GM18508 (cell line): ENCODE measurements around the gene SH3RF1.
"Not testable (repeated sequence)": the region's sequence is repeated elsewhere in the genome, so short reads cannot be mapped to it uniquely, and the experiment has no call there.

Source experiments
- ATAC-seq: cut with Tn5 transposase; IDR thresholded peaks from one replicate; pipeline ENCODE4 v1.9.1; 2021; ENCODE audit warnings: moderate number of reproducible peaks; ENCODE audit not compliant: insufficient read depth, unreplicated experiment

The SH3RF1 gene

DNA sequence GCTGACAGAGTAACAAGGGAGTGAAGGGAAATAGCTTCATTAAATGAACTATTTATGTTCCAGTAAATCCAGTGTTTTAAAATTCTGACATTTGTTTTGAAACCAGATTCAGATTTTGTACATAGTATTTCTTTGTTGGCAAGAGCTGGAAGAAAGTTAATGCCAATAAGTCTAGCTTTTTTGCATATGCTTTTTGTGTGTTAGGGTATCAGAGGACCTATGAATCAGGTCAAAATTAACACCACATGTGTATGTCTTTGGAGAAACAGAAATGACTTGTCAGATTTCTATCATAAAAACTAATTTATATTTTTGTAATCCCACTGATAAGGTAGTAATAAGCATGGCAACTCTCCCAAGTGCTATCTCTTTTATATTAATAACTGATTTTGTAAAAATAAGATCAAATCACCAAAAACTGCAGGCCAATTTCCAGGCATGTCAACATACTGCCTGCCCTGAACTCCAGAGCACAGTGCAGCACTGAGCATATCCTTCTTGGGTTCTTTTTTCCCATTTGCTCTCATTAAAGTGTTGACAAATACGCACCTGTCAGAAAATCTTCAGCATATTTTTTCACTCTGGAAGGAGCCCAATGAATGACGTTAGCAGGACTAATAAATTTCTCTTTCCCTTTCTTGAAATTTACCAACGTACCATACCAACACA, 65.5 kb downstream of the SH3RF1 start:
- no peak for ATAC-seq

DNA sequence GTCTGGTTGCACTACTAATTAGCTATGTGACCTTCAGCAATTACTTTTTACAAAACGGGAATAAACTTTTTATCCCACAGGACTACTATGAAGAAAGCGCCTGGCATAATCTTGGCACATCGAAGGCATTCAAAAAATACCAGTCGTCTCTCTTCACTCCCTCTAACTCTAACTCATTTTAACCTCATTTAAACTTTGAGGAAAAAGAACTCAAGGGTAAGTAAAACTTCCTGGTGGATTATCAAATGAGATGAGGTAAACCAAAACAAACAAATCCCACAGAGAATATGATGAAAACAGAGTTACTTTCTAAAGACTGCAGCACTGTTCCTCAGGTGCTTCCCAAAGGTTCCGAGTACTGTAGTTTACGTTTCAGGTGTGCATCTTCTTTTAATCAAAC, 66.9 kb downstream of the SH3RF1 start:
- no peak for ATAC-seq

GRCh38 chr4:169203278-169203677, 67.5 kb downstream of the SH3RF1 start:
- ATAC-seq = not testable (repeated sequence)

DNA sequence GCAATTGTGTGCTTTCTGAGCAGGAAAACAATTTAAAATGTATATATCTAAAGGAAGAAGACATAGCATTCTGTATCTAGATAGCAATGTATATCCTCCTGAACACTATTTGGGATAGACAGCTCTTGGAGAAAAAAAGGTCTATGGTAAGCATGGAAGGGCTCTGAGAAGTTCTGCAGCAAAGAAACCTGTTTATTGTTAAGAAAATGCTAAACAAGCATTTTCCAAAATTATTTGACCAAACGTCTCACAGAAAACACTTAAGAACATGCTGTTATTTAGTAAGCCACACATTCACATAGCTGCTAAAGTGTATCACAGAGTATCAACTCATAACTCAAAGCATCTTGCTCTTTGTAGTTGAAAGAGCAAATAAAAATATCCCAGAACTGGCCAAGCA, 67.9 kb downstream of the SH3RF1 start:
- no peak for ATAC-seq

DNA sequence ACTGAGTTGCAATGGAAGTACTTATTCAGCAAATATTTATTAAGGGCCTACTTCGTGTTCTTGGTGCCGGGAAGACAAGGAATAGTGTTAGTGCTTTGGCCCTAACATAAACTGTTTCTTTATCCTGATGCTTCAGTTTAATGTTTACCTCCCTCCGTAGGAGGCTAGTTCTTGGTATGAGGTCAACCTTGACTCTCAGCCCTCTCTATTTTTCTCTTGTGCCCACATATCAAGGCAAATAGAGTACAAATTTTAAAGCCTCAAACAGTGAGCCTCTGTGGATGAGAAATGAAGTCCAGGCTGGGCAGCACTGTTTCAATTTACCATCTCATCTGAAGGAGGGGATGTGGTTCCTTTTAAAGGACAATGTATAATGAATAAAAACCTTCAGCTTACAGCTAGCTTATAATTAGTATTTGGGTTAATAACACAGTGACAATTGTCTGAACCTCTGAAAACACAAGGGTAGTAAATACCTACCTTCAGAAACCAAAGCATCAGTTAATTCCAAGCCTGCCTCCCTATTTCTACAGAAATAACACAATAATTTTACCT, 68.5 kb downstream of the SH3RF1 start:
- peak; percentile 40 for ATAC-seq

DNA sequence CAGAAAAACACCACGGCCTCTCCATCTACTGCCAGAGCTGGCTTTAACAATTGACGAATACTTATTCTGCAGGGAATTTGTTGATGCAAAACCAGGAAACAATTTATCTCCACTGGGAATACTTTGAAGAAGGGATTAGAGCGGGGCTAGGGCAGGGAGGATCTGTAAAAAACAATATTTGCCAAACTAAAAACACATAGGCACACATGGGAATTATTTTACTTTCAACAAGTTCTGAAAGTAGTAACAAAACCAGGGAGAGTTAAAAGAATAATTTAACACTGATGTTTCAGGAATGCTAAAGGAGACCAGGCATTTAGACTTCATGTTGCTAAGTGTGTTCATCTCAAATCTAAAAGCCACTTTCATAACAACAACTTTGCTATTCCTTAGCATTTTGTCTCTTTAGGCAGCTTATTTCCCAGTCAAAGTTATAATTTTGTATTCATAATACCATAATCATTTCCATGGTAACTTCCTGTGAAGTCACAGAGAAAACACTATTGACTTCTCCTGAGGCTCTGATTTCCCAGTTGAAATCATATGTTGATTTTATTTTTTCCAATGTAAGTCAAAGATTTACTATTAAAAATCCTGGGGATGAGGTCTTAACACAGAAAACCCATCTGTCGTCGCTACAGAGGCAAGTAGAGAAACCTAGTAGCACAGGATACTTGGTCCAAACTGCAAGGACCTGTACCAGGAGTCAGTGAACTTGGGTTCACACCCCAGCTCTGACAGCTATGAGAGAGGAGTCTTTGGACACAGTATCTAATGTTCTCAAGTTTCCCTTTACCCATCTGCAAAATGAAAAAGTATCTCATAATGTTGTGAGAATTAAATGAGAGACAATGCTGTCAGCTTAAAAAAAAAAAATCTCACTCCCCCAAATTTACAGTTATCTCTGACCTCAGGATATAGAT, 69.3 kb downstream of the SH3RF1 start:
- ATAC-seq = no peak

- no peak for ATAC-seq
Observed at GRCh38 chr4:169200361-169201030, 70.3 kb downstream of the SH3RF1 start.

- ATAC-seq = no peak
Observed at GRCh38 chr4:169199184-169199583, 71.6 kb downstream of the SH3RF1 start.

GRCh38 chr4:169198167-169198566, 72.6 kb downstream of the SH3RF1 start:
- ATAC-seq = no peak

DNA sequence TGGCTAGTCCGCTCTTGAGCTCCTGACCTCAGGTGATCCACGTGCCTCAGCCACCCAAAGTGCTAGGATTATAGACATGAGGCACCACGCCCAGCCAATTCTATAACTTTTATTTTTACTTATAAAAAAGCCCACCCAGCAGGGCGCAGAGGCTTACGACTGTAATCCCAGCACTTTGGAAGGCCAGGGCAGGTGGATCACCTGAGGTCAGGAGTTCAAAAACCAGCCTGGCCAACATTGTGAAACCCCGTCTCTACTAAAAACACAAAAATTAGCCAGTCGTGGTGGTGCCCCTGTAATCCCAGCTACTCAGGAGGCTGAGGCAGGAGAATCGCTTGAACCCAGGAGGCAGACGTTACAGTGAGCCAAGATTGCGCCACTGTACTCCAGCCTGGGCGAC, 73.5 kb downstream of the SH3RF1 start:
- not testable (repeated sequence) for ATAC-seq

DNA sequence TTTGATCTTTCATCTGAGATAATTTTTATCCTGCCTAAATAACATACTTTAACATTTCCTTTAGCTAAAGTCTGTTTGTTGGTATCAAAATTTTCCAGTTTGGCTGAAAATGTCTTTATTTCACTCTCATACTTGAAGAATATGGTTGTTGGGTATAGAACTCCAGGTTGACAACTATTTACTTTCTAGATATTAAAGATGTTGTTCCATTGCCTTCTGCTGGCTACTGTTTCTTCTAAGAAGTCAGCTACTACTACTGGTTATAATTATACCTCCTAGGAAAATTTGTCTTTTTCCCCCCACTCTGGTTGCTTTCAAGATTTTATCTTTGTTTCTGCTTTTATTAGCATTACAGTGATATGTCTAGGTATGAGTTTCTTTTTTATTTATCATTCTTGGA, 75.7 kb downstream of the SH3RF1 start:
- ATAC-seq = no peak

GRCh38 chr4:169189968-169190367, 80.8 kb downstream of the SH3RF1 start:
- not testable (repeated sequence) for ATAC-seq

- peak; percentile 82 for ATAC-seq
Observed at GRCh38 chr4:169189372-169189771, 81.4 kb downstream of the SH3RF1 start.

DNA sequence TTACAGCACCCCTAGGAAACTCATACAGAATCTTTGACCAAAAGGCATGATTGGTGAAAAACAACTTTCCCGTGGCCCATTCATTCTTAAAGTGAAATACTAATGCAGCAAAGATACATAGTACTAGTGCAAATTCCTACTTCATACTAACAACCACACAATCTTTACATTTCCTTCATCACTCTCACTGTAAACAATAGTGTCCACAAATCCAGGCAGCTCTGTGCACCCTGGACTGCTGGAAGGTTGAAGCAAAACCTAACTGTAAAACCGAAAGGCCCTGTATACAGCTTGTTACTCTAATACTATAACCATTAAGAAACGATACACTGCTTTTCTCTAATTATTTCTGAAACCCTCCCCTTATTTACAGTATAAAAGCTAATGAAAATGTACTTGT, 82.6 kb downstream of the SH3RF1 start:
- ATAC-seq = no peak

GRCh38 chr4:169185133-169185956, 85.4 kb downstream of the SH3RF1 start:
- ATAC-seq = no peak

GRCh38 chr4:169184686-169185085, 86.1 kb downstream of the SH3RF1 start:
- ATAC-seq = no peak

DNA sequence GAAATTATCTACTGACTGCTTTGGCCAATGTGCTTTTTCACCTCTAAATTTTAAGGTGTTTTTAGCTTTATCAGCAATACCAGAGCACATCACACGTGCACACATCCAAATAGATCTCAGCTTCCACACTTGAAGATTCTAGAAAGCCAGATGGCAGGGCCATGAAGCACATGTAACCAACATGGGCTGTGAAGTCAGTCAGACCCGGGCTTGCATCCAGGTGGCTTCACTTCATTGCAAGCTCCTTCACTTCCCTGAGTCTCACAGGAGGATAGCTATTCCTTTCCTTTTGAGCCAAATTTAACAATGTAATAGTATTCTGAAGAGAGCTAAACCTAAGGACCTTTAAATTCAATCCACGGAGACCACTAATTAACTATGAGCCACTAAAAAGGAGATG, 86.5 kb downstream of the SH3RF1 start:
- ATAC-seq = no peak

GRCh38 chr4:169183581-169183980, 87.2 kb downstream of the SH3RF1 start:
- ATAC-seq = no peak

GRCh38 chr4:169179609-169180521, 90.9 kb downstream of the SH3RF1 start:
- no peak for ATAC-seq
